Measurements from ENCODE around the gene PSG6.
"Not testable (repeated sequence)": the region's sequence is repeated elsewhere in the genome, so short reads cannot be mapped to it uniquely, and the experiment has no call there.

The PSG6 gene

DNA sequence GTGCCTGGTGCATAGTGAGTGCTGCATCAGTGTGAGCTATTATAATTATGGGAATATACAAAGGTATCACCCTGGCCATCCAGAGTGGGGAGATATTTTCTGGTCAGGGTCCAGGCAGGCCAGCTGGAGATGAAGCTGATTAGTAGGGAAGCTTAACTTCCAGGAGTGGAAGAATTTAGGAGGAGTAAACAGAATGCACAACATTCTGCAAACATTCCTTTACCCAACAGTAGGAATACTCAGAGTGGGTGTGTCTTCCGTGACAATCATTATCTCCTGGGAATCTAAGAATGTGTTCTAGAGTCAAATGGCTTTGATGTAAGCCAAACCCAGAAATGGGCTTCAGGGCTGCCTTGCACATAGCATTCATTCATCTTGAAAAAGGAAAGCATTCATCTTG lies 19.0 kb downstream of the PSG6 start:
- H3K27me3 ChIP-seq (ENCODE audit: insufficient read depth, low read length, poor library complexity, severe bottlenecking); H3F3A ChIP-seq (ENCODE audit: low read depth); H3K9me2 ChIP-seq (replicated peaks; ENCODE audit: low read depth, low read length); H3K36me3 ChIP-seq (ENCODE audit: insufficient read depth, low read length); H3K9ac ChIP-seq (ENCODE audit: low read depth, low read length, poor library complexity, severe bottlenecking); H3K4me3 ChIP-seq (ENCODE audit: low read length, poor library complexity, severe bottlenecking); H3K4me2 ChIP-seq (ENCODE audit: low read depth, low read length, poor library complexity, severe bottlenecking); H3K79me2 ChIP-seq (ENCODE audit: insufficient read depth, low read length); H2AFZ ChIP-seq (ENCODE audit: low read length); H3K9me3 ChIP-seq (ENCODE audit: insufficient read depth, low read depth, low read length); H3K4me1 ChIP-seq (ENCODE audit: insufficient read depth, low read length, poor library complexity, severe bottlenecking); H4K20me1 ChIP-seq (ENCODE audit: insufficient read depth, low read length, poor library complexity, severe bottlenecking): not testable (repeated sequence)

DNA sequence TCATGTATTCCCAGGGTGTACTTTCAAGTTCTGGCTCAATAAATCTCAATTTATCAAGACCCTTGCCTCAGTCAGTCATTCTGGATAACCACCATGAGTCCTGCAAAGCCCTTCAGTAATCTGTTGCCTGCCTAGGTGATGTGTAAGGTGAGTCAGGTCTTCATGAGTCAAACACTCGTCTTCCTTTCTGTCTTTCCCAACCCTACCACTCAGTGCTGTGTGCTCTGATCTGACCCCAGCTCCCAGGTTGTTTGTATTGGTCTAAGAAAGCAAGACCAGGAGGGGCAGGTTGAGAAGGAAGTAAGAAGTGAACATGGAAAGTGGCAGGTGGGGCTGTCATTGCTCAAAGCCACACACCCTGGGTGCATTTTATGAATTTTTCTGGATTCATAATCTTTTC lies 20.0 kb downstream of the PSG6 start:
- not testable (repeated sequence) for H3K9me3 ChIP-seq (ENCODE audit: insufficient read depth, low read depth, low read length); H4K20me1 ChIP-seq (ENCODE audit: insufficient read depth, low read length, poor library complexity, severe bottlenecking); H3K9ac ChIP-seq (ENCODE audit: low read depth, low read length, poor library complexity, severe bottlenecking); H3K4me1 ChIP-seq (ENCODE audit: insufficient read depth, low read length, poor library complexity, severe bottlenecking); H3K36me3 ChIP-seq (ENCODE audit: insufficient read depth, low read length); H3F3A ChIP-seq (ENCODE audit: low read depth); H3K27me3 ChIP-seq (ENCODE audit: insufficient read depth, low read length, poor library complexity, severe bottlenecking); H2AFZ ChIP-seq (ENCODE audit: low read length); H3K4me2 ChIP-seq (ENCODE audit: low read depth, low read length, poor library complexity, severe bottlenecking); H3K79me2 ChIP-seq (ENCODE audit: insufficient read depth, low read length); H3K9me2 ChIP-seq (replicated peaks; ENCODE audit: low read depth, low read length); H3K4me3 ChIP-seq (ENCODE audit: low read length, poor library complexity, severe bottlenecking)

DNA sequence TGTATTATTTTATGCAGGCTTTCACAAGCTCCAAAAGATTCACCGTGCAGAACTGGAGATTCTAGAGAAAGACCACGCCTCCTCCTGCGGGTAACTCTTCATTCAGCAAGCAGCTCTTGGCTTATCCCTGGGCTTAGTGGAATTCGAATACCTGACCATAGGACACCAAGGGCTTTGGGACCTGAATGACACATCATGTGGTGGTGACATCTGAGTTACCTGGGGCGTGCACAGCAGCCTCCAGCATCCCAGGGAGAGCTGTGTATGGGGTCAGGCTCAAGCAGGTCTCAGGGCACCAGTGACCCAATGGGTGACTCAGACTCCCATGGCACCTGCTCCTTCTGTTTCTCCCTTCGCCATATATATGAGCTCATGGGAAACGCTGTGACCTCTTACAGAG lies 27.2 kb downstream of the PSG6 start:
- H2AFZ ChIP-seq (ENCODE audit: low read length); H3K9ac ChIP-seq (ENCODE audit: low read depth, low read length, poor library complexity, severe bottlenecking); H3K4me3 ChIP-seq (ENCODE audit: low read length, poor library complexity, severe bottlenecking); H3K9me3 ChIP-seq (ENCODE audit: insufficient read depth, low read depth, low read length); H4K20me1 ChIP-seq (ENCODE audit: insufficient read depth, low read length, poor library complexity, severe bottlenecking); H3K9me2 ChIP-seq (replicated peaks; ENCODE audit: low read depth, low read length); H3K79me2 ChIP-seq (ENCODE audit: insufficient read depth, low read length); H3F3A ChIP-seq (ENCODE audit: low read depth); H3K4me1 ChIP-seq (ENCODE audit: insufficient read depth, low read length, poor library complexity, severe bottlenecking); H3K27me3 ChIP-seq (ENCODE audit: insufficient read depth, low read length, poor library complexity, severe bottlenecking); H3K36me3 ChIP-seq (ENCODE audit: insufficient read depth, low read length); H3K4me2 ChIP-seq (ENCODE audit: low read depth, low read length, poor library complexity, severe bottlenecking): not testable (repeated sequence)

DNA sequence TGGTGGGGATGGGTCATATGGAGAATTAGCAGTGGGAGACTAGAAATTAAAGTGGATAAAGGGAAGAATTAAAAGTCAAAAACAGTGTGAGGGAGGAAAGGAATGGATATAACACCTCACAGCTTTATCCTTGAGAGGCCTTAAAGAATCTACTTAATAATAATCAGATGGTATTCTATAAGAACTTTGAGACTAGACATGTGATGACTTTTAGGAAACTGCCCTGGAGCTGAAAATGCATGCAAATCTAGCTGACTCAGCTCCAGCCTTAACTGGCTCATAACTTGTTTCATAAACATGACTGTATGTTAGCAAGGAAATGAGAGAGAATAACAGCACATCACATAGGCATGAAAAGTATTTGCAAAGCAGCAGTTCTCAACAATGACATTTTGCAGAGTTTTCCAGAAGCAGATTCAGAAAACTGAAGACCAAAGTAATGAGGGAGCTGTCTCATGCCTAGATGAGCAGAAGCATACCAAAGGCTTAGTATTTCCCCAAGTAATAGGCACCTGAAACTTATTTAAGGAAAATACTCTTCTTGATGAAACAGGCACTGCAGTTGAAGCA lies 29.7 kb downstream of the PSG6 start:
- not testable (repeated sequence) for H3K79me2 ChIP-seq (ENCODE audit: insufficient read depth, low read length); H3K4me2 ChIP-seq (ENCODE audit: low read depth, low read length, poor library complexity, severe bottlenecking); H2AFZ ChIP-seq (ENCODE audit: low read length); H3K36me3 ChIP-seq (ENCODE audit: insufficient read depth, low read length); H3K9me2 ChIP-seq (replicated peaks; ENCODE audit: low read depth, low read length); H3F3A ChIP-seq (ENCODE audit: low read depth); H4K20me1 ChIP-seq (ENCODE audit: insufficient read depth, low read length, poor library complexity, severe bottlenecking); H3K9me3 ChIP-seq (ENCODE audit: insufficient read depth, low read depth, low read length); H3K27me3 ChIP-seq (ENCODE audit: insufficient read depth, low read length, poor library complexity, severe bottlenecking); H3K9ac ChIP-seq (ENCODE audit: low read depth, low read length, poor library complexity, severe bottlenecking); H3K4me1 ChIP-seq (ENCODE audit: insufficient read depth, low read length, poor library complexity, severe bottlenecking); H3K4me3 ChIP-seq (ENCODE audit: low read length, poor library complexity, severe bottlenecking)

DNA sequence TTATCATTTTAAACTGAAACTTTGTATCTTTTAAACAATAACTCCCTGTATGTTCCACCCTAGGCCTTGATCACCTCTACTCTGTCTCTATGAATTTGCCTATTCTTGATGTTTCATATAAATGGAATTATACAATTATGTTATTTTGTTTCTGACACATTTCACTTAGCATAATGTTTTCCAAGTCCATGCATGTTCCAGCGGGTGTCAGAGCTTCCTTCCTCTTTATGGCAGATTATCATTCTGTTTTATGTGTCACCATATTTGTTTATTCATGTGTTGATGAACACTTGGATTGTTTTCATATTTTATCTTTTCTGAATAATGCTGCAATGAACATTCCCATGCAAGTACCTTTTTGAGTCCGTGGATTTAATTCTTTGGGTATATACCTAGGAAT lies 35.0 kb downstream of the PSG6 start:
- H3K9ac ChIP-seq (ENCODE audit: low read depth, low read length, poor library complexity, severe bottlenecking); H3K4me1 ChIP-seq (ENCODE audit: insufficient read depth, low read length, poor library complexity, severe bottlenecking); H3K27me3 ChIP-seq (ENCODE audit: insufficient read depth, low read length, poor library complexity, severe bottlenecking); H3K9me3 ChIP-seq (ENCODE audit: insufficient read depth, low read depth, low read length); H4K20me1 ChIP-seq (ENCODE audit: insufficient read depth, low read length, poor library complexity, severe bottlenecking); H3K9me2 ChIP-seq (replicated peaks; ENCODE audit: low read depth, low read length); H3K36me3 ChIP-seq (ENCODE audit: insufficient read depth, low read length); H3F3A ChIP-seq (ENCODE audit: low read depth); H3K4me3 ChIP-seq (ENCODE audit: low read length, poor library complexity, severe bottlenecking); H3K79me2 ChIP-seq (ENCODE audit: insufficient read depth, low read length); H2AFZ ChIP-seq (ENCODE audit: low read length); H3K4me2 ChIP-seq (ENCODE audit: low read depth, low read length, poor library complexity, severe bottlenecking): not testable (repeated sequence)

DNA sequence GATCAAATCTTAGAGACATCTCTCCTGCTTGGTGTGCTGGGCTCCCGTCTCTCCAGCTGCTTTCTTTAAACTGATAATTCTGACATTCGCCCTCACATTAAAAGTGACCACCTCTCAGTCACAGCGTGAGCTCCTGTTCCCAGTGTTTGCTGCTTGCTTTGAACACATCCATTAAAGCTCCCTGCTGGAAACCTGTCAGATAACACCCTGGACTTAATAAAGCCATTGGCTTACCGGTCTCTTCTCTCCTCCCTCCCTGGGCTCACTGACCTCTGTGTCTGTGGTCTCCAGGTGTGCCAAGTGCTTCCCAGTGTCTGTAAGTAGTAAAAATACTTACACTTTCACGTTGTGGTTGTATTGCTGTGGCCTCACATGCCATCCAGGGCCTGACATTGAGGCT lies 35.7 kb downstream of the PSG6 start:
- not testable (repeated sequence) for H3K79me2 ChIP-seq (ENCODE audit: insufficient read depth, low read length); H3K36me3 ChIP-seq (ENCODE audit: insufficient read depth, low read length); H3K4me1 ChIP-seq (ENCODE audit: insufficient read depth, low read length, poor library complexity, severe bottlenecking); H3F3A ChIP-seq (ENCODE audit: low read depth); H3K4me2 ChIP-seq (ENCODE audit: low read depth, low read length, poor library complexity, severe bottlenecking); H3K27me3 ChIP-seq (ENCODE audit: insufficient read depth, low read length, poor library complexity, severe bottlenecking); H3K9ac ChIP-seq (ENCODE audit: low read depth, low read length, poor library complexity, severe bottlenecking); H3K9me2 ChIP-seq (replicated peaks; ENCODE audit: low read depth, low read length); H2AFZ ChIP-seq (ENCODE audit: low read length); H3K4me3 ChIP-seq (ENCODE audit: low read length, poor library complexity, severe bottlenecking); H3K9me3 ChIP-seq (ENCODE audit: insufficient read depth, low read depth, low read length); H4K20me1 ChIP-seq (ENCODE audit: insufficient read depth, low read length, poor library complexity, severe bottlenecking)

All from Loucy (cell line).